Activated CD4-positive, alpha-beta T cell treated with anti-CD3 and anti-CD28 coated beads, Interleukin-10, Interleukin-2, amounts not matched to agents 100 ng/mL and 50 ng/mL, durations not matched to agents 16 hours and 8 hours (primary cell): ENCODE data around the gene DNAH2.
"Not testable (repeated sequence)": the region's sequence is repeated elsewhere in the genome, so short reads cannot be mapped to it uniquely, and the experiment has no call there.

ENCODE experiments used
- DNase-seq: peaks from one replicate; pipeline ENCODE4 v3.0.0-alpha.2; 2020

The DNAH2 gene

GRCh38 chr17:7781429-7781828, 63.9 kb downstream of the DNAH2 start:
- no peak for DNase-seq

DNA sequence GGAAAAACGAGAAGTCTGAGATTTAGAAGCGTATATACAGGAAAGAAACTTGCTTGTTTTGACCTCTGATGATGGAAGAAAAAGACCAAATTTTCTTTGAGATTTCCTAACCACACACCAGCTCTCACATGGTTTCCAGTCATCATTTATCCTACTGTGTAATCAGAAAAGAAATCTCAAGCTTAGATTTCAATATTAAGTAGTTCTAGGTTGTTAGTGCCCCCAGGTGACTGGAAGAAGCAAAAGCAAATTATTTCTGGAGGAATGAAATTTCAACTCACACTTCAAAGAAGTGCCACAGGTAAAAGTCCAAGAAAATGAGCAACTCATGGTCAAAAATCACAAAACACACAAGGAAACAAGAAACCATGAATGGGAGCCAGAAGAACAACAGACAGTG, 64.7 kb downstream of the DNAH2 start:
- no peak for DNase-seq

- DNase-seq, result no peak
These were observed 69.3 kb downstream of the DNAH2 start for GRCh38 chr17:7786866-7787265.

DNA sequence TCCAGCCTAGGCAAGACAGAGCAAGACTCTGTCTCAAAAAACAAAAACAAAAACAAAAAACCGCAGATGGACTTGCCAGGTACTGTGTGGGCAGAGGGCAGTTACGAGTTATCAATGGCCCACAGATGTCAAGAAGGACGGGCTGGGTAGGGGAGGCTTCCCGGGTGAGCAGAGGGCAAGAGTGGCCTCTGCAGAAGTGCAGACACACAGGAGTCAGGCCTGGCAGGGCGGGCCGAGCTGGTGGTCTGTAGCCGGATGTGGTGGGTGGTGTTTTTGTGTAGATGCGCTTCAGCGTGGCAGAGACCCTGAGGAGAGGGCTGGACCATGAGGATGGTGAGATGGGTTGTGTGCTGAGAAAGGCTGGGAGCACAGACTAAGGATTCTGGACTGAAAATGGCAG, 71.6 kb downstream of the DNAH2 start:
- no peak for DNase-seq

DNA sequence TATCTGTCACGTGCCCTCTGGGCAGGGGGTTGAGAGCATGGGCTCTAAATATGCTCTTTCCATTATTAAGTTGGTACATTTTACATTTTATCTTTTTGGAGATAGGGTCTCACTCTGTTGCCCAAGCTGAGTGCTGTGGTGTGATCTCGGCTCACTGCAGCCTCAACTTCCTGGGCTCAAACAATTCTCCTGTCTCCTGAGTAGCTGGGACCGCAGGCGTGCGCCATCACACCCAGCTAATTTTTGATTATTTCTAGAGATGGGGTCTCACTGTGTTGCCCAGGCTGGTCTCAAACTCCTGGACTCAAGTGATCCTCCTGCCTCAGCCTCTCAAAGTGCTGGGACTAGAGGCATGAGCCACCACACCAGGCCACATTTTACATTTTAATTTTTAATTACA, 72.6 kb downstream of the DNAH2 start:
- no peak for DNase-seq

GRCh38 chr17:7792611-7793010, 75.1 kb downstream of the DNAH2 start:
- no peak for DNase-seq

DNA sequence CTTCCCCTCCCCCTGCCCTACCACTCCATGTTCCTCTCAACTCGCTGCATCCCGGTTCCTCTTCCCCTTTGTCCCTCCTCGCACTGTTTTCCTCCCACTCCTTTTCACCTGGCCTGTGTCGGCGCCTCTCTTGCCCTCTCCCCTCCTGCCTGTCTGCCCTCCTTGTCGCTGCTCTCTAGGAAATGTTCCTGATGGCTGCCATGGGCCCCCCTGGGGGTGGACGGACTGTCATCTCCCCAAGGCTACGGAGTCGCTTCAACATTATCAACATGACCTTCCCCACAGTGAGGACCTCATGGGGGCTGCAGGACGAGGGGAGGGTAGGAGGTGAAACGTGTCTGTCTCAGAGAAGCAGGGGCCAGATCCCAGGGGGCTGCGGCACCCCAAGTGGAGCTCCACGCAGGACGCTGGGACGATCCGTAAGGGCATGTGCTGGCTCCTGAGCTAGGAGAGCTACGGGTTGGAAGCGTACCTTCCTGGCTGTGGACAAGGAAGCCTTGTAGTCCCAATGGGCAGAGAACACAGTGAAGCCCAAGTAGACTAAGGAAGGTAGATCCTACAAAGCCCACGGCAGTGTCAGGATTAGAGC, 76.6 kb downstream of the DNAH2 start:
- no peak for DNase-seq

DNA sequence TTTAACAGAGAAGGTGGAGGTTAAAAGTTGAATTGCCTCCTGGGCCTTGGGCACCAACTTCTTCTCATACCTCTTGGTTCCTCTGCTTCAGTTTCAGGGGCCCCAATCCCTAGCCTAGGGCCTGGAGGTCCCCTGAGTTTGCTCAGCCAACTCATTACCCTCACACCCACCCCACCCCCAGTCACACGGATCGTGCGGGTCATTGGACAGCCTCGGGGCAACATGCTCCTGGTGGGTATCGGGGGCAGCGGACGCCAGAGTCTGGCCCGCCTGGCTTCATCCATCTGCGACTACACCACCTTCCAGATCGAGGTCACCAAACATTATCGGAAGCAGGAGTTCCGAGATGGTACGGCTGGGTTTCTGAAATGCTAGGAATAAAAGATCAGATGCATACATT, 80.4 kb downstream of the DNAH2 start:
- no peak for DNase-seq

DNA sequence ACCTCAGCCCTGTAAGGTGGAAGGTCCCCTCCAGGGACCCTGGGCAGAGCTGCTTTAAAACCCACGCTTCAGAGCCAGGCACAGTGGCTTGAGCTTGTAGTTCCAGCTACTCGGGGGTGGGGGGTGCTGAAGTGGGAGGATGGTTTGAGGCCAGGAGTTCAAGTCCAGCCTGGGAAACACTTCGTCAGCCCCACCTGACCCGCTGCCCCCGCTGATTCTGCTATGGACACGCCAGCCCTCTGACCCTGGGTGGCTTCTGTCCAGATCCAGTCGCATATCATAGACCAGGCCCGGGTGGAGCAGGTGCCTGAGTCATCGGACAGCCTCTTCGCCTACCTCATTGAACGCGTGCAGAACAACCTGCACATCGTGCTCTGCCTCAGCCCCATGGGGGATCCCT, 81.3 kb downstream of the DNAH2 start:
- DNase-seq, result no peak

DNA sequence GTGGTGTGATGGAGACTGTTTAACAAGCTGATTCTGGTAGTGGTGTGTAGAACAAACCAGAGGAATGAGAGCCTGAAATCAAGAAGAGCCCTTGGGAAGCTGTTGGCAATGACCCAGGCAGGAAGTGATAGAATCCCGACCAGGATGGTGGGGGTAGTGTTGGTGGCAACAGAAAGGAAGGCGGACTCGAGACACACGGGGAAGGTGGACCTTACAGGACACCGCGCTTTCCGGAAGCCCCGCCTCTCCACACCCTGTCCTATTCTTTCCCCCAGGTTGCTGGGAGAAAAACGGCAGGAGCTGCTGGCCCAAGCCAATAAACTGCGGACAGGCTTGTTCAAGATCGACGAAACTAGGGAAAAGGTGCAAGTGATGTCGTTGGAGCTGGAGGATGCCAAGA, 86.4 kb downstream of the DNAH2 start:
- no peak for DNase-seq

DNA sequence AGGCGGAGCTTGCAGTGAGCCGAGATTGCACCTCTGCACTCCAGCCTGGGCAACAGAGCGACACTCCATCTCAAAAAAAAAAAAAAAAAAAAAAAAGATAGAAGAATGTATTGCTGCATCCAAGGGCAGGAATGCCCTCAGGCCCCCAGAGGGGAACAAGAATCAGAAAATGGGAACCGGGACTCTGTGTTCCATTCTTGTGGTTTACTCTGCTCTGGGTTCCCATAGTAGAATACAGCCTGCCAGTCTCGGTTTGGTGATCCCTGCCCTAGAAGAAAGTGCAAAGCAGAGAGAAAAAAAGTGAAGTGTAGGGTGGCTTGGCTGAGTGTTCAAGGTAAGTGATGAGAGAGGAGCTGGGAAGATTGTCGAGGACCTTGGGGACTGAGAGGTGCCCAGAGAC, 89.0 kb downstream of the DNAH2 start:
- no peak for DNase-seq

- no peak for DNase-seq
These were observed 89.7 kb downstream of the DNAH2 start for GRCh38 chr17:7807206-7807605.

DNA sequence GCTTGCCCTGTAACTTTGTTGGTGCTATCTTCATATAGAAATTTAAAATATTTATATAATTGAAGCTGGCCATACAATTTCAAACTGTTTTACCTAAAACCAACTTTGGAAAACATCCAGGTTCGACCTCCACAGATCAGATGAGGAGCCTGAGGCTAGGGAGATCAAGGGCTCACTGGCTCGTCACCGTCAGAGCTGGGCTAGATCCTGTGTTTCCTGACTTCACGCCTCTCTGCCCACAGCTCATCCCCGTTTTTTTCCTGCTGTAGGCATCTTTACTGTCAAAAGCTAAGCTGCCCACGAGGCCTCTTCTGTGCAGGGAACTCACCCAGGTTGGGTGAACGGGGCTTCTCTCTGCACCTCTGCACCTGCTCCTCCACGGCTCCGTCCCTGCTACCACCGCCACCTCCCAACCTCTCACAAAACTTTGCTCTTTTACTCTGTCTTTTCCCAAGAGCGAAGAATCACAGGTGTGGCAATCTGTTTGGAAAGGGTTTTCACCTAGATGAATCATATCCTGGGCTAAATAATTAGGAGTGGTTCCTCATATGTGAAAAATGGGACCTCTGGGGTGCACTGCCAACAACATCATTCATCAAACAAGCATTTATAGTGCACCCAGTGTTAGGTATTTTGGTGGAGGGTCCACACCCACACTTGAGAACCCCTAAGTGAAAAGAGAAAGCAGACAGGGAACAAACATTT, 91.7 kb downstream of the DNAH2 start:
- no peak for DNase-seq

DNA sequence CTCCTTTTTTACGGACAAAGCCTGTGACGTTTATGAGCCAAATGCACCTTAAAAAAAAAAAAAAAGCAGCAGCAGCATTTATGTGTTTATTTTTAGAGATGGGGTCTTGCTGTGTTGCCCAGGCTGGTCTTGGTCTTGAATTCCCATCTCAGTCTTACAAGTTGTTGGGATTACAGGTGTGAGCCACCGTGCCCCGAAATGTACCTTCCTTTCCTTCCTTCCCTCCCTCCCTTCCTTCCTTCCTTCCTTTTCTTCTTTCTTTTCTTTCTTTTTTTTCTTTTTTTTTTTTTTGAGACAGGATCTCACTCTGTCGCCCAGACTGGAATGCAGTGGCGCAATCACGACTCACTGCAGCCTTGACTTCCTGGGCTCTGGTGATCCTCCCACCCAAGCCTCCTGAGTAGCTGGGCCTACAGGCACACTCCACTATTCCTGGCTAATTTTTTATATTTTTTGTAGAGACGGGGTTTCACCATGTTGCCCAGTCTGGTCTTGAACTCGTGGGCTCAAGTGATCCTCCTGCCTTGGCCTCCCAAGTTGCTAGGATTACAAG, 92.3 kb downstream of the DNAH2 start:
- DNase-seq, result not testable (repeated sequence)

- no peak for DNase-seq
These were observed 93.7 kb downstream of the DNAH2 start for GRCh38 chr17:7811251-7811650.

GRCh38 chr17:7814969-7815368, 97.4 kb downstream of the DNAH2 start:
- DNase-seq, result no peak

- no peak for DNase-seq
These were observed 99.5 kb downstream of the DNAH2 start for GRCh38 chr17:7816926-7817642.

DNA sequence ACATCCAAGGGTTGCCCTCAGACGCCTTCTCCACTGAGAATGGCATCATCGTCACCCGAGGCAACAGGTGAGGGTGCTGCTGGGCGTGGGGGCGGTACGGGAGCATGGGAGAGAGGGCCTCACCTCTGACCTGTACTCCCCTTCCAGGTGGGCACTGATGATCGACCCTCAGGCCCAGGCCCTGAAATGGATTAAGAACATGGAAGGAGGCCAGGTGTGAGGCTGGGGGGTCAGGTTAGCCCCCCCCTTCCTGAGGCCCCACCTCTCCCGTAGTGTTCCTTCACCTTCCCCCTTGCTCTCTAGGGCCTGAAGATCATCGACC, 100.1 kb downstream of the DNAH2 start:
- no peak for DNase-seq

GRCh38 chr17:7818026-7818425, 100.5 kb downstream of the DNAH2 start:
- no peak for DNase-seq

DNA sequence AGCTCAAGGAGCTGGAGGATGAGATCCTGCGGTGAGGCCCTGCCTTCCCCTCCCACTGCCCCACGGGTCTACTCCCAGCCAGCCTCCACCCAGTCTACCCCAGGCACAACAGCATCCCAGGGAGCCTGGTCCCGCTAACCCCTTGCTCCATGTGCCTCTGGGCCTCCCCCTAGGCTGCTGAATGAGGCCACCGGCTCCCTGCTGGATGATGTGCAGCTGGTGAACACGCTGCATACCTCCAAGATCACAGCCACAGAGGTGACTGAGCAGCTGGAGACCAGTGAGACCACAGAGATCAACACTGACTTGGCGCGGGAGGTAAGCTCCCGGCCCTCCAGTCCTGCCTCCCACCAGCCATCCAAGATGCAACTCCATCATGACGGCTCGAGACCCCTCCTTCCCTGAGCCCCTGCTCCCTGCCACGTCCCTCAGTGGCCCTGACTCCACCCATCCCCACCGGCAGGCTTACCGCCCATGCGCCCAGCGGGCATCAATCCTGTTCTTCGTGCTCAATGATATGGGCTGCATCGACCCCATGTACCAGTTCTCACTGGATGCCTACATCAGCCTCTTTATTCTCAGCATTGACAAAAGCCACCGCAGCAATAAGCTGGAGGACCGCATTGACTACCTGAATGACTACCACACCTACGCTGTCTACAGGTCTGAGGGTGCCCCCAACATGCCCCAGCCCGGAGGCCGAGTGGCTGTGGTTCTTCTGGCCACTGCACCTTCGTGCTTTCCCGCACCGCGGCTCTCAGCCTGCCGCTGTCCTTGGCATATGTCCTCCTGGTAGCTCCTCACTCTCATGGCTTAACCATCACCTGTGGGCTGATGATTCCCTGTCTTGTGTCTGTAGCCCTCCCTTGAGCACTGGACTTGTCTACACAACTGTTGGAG, 101.5 kb downstream of the DNAH2 start:
- DNase-seq, result no peak

DNA sequence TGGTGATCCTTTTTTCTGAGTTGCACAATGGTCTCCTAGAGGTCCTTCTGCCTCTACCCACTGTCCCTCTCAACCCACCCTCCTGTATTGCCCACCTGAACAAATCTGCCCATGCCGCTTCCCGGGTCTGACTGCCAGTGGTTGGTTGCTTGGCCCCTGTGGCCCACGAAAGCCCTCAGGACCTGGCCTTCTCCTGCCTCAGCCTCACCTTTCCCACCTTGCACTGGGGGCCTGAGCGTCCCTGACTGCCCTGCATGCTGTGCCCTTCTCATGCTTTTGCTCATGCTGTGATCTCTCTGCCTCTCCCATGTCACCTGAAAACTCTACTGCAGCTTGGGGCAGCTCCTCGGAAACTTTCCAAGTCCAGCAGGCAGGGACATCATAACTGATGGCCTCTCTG, 102.7 kb downstream of the DNAH2 start:
- DNase-seq, result no peak

DNA sequence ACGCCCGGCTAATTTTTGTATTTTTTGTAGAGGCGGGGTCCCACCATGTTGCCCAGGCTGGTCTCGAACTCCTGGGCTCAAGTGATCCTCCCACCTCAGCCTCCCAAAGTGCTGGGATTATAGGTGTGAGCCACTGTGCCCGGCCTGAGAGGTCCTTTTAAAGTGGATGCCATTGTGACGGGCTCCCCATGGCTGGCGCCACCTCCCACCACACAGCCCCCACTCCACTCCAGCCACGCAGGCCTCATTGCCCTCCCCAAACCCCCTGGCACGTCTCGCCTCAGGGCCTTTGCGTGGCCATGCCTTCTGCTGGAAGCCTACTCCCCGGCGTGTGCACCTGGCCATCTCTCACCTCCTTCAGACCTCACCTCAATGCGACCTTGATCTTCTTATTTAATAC, 104.6 kb downstream of the DNAH2 start:
- no peak for DNase-seq

- DNase-seq, result no peak
These were observed 106.0 kb downstream of the DNAH2 start for GRCh38 chr17:7823581-7824001.
